HepG2 (cell line): ENCODE measurements around the gene C3orf18. TPM values are rescaled to one million over a fixed set of nuclear protein-coding genes. Genes with fewer than 3 reads are reported as not detected.

Experiments
- ATAC-seq: fragments of 200-7000 bp; cut with Tn5 transposase; 3 replicates; pipeline ENCODE4 v1.9.1; 2020; ENCODE audit warnings: mild to moderate bottlenecking, moderate library complexity
- BruUV-seq: library from RNA; stranded (reverse); fragments of 400-500 nt; replicated peaks from 2 replicates; lab custom pipeline; 2021; lab: Mats Ljungman, UMichigan
- CTCF ChIA-PET: fragments of 300-600 bp; formaldehyde crosslinking; extraction: SDS; loops from one replicate; lab custom pipeline; 2021; ENCODE audit warnings: low total read pairs, inconsistent platforms, low intra/inter-chr PET ratio; lab: Yijun Ruan, JAX
- POLR2A ChIA-PET: fragments of 350-600 bp; sonication (Branson Sonifier 250); formaldehyde crosslinking; loops from one replicate; lab custom pipeline; 2020; ENCODE audit warnings: antibody characterized with exemption, inconsistent platforms; lab: Yijun Ruan, JAX
- DNase-seq: peaks from one replicate; pipeline ENCODE4 v3.0.0-alpha.2; 2015; ENCODE audit warnings: low spot score
- FAIRE-seq: peaks from 3 replicates; lab custom pipeline; 2011; peaks lifted over from hg19 to GRCh38; lab: Jason Lieb, UNC
- H2AFZ ChIP-seq: one replicate; pipeline ENCODE4 v1.6.1; 2011; ENCODE audit warnings: low read length, inconsistent platforms
- H3K27ac ChIP-seq: fragments of 300-600 bp; 3 replicates; pipeline ENCODE4 v1.8.0; 2011; ENCODE audit warnings: mixed run types, mild to moderate bottlenecking, mixed read lengths, low read length, inconsistent platforms; ENCODE audit not compliant: insufficient read depth; ENCODE audit errors: extremely low read length
- H3K27me3 ChIP-seq, 2 experiments: fragments of 200-600 bp in 1 of 2; 2 replicates in 1 of 2; 3 replicates in 1 of 2; pipeline versions ENCODE4 v1.6.0 to v1.8.0; 2011; ENCODE audit warnings: low read length in 2 of 2, mild to moderate bottlenecking in 2 of 2, moderate library complexity in 2 of 2, inconsistent platforms in 1 of 2; ENCODE audit not compliant: insufficient read depth in 2 of 2, control insufficient read depth in 1 of 2
- H3K36me3 ChIP-seq, 2 experiments: fragments of 200-600 bp in 1 of 2; replicated peaks in 1 of 2; 2 replicates in 1 of 2; 3 replicates in 1 of 2; pipeline versions ENCODE4 v1.5.1 to v1.8.0; 2011; ENCODE audit warnings: low read length in 2 of 2, inconsistent platforms in 1 of 2; ENCODE audit not compliant: insufficient read depth in 2 of 2, control insufficient read depth in 1 of 2
- H3K4me1 ChIP-seq: 2 replicates; pipeline ENCODE4 v1.5.1; 2012; ENCODE audit warnings: low read length, inconsistent platforms; ENCODE audit not compliant: insufficient read depth
- H3K4me2 ChIP-seq: 2 replicates; pipeline ENCODE4 v1.6.0; 2011; ENCODE audit warnings: low read depth, low read length, inconsistent platforms
- H3K4me3 ChIP-seq, 3 experiments: fragments of 200-600 bp in 1 of 3; sonication (generic), shearing (Covaris generic) in 1 of 3; replicated peaks in 1 of 3; 2 replicates each; pipeline ENCODE4 v1.5.1; 2011 to 2016; ENCODE audit warnings: low read length in 3 of 3, inconsistent platforms in 2 of 3, low read depth in 2 of 3, mild to moderate bottlenecking in 2 of 3, control low read depth in 1 of 3, mixed read lengths in 1 of 3; ENCODE audit not compliant: insufficient read depth in 1 of 3
- H3K79me2 ChIP-seq: one replicate; pipeline ENCODE4 v1.6.1; 2011; ENCODE audit warnings: low read length, inconsistent platforms; ENCODE audit not compliant: insufficient read depth
- H3K9ac ChIP-seq: 2 replicates; pipeline ENCODE4 v1.6.0; 2011; ENCODE audit warnings: mild to moderate bottlenecking, low read depth, low read length, inconsistent platforms; ENCODE audit not compliant: insufficient read depth
- H3K9me3 ChIP-seq: 2 replicates; pipeline ENCODE4 v1.5.1; 2012; ENCODE audit warnings: mild to moderate bottlenecking, low read length
- H4K20me1 ChIP-seq: 2 replicates; pipeline ENCODE4 v1.6.0; 2011; ENCODE audit warnings: inconsistent platforms, mild to moderate bottlenecking, low read length, moderate library complexity; ENCODE audit not compliant: insufficient read depth
- CHD2 ChIP-seq: IDR thresholded peaks from 2 replicates; pipeline ENCODE4 v1.6.1; 2011; ENCODE audit warnings: low read depth, low read length, improper control_type of control experiment
- KLF15 ChIP-seq: sonication (generic); formaldehyde crosslinking; IDR thresholded peaks from 2 replicates; pipeline ENCODE4 v1.8.1; 2023; ENCODE audit warnings: borderline replicate concordance, mild to moderate bottlenecking, inconsistent platforms, missing genetic modification reagents, mixed read lengths
- MLX ChIP-seq: IDR thresholded peaks from 2 replicates; pipeline ENCODE4 v1.6.1; 2016
- PAF1 ChIP-seq: IDR thresholded peaks from 2 replicates; pipeline ENCODE4 v1.6.1; 2016; ENCODE audit warnings: missing genetic modification reagents, missing compliant biosample characterization
- SMARCE1 ChIP-seq: fragments of 450-650 bp; IDR thresholded peaks from 2 replicates; pipeline ENCODE4 v1.6.1; 2017; ENCODE audit warnings: borderline replicate concordance
- ZMYM3 ChIP-seq: sonication (generic); formaldehyde crosslinking; IDR thresholded peaks from 2 replicates; pipeline ENCODE4 v1.5.1; 2020; ENCODE audit warnings: mild to moderate bottlenecking, missing genetic modification reagents
- ZNF235 ChIP-seq: sonication (generic); formaldehyde crosslinking; IDR thresholded peaks from 2 replicates; pipeline ENCODE4 v1.8.1; 2023; ENCODE audit warnings: mild to moderate bottlenecking, missing genetic modification reagents, borderline replicate concordance
- ZNF432 ChIP-seq: sonication (generic); formaldehyde crosslinking; IDR thresholded peaks from 2 replicates; pipeline ENCODE4 v1.5.0; 2020; ENCODE audit warnings: missing genetic modification reagents, mild to moderate bottlenecking, borderline replicate concordance
- ZNF780A ChIP-seq: sonication (generic); formaldehyde crosslinking; IDR thresholded peaks from 2 replicates; pipeline ENCODE4 v1.8.0; 2022; ENCODE audit warnings: mild to moderate bottlenecking, missing genetic modification reagents, moderate library complexity
- WGBS: methylation state at CpG from one replicate; pipeline ENCODE4 v1.1.6; 2017; ENCODE audit warnings: low lambda C conversion rate; 5-methylcytosine and 5-hydroxymethylcytosine counted together
- in situ Hi-C: cut with HindIII; loops from 2 replicates; pipeline ENCODE4 v1.10.0; 2017; ENCODE audit warnings: low pct_unique_long_range_greater_than_20kb; ENCODE audit not compliant: extremely low pct_ligation_motif_present
- intact Hi-C: fragments of 100-400 bp; cut with micrococcal nuclease; formaldehyde crosslinking; loops from one replicate; pipeline ENCODE4 v1.10.0; 2022; ENCODE audit not compliant: unreplicated experiment
- polyA plus RNA-seq, 8 experiments: library from polyadenylated mRNA; depleted of rRNA in 3 of 8; stranded (reverse) in 7 of 8; unstranded in 1 of 8; fragments of >200 nt; fragmentation: Illumina TruSeq in 4 of 8; extraction: Trizol in 4 of 8; gene quantifications; 2 replicates each; pipeline versions ENCODE4 v1.2.1 to v1.2.3, GENCODE V29; 2011 to 2016; ENCODE audit warnings: low read depth in 4 of 8, missing spikeins in 1 of 8, mixed read lengths in 1 of 8; ENCODE audit not compliant: insufficient read depth in 1 of 8
- total RNA-seq, 5 experiments: library from RNA; depleted of rRNA; stranded (reverse); fragments of >200 nt; fragmentation: Illumina TruSeq; extraction: Trizol; gene quantifications; 2 replicates each; pipeline ENCODE4 v1.2.3, GENCODE V29; 2016; ENCODE audit warnings: low read depth in 1 of 5

Gene C3orf18
- total and polyA plus RNA-seq, 2 of the 13 experiments (the other 11 are each of a cell fraction or from before 2014, with no cell fraction given), result 1.6 to 4.8 TPM

GRCh38 chr3:50604628-50605588, 37.4 kb upstream of the C3orf18 start:
- Histone ChIP-seq H3K79me2 (no peaks in the 10 kb centered on the region), H3K27ac (no peak overlapping the region), H3K9me3 (no peaks in the 10 kb centered on the region), H3K4me1 (peaks cover 66% of the 10 kb centered on the region), H3K36me3 (peaks cover 0 to 5% of the 10 kb centered on the region in 2 experiments; a peak in 1 of 5 replicates), H3K9ac (no peak overlapping the region), H2AFZ (no peak overlapping the region), H4K20me1 (no peaks in the 10 kb centered on the region), H3K4me2 (no peak overlapping the region), H3K27me3 (no peaks in the 10 kb centered on the region), H3K4me3 (no peak overlapping the region)
- CTCF ChIA-PET, result no interaction called here
- WGBS, result 93% methylated on average over 13 of the region's 14 CpGs
- BruUV-seq, result no TSS peak
- intact Hi-C loops, result no loop called here
- in situ Hi-C loops, result no loop called here
- no peak for FAIRE-seq
- ATAC-seq, result no peak
- TF ChIP-seq ZMYM3 (CRISPR knock-in tag) (no peak), CHD2 (no peak), KLF15 (no peak), SMARCE1 (no peak), ZNF780A (CRISPR knock-in tag) (no peak), MLX (no peak), ZNF235 (CRISPR knock-in tag) (no peak), ZNF432 (no peak), PAF1 (no peak)
- POLR2A ChIA-PET, result interaction anchor here (0.8 to 2.1 kb wide), 2 partner anchors 18 to 36 kb away, joined by 3 to 5 read pairs; partner anchors contain the start of gene HEMK1
- no peak for DNase-seq
